ENCODE data around the gene COA8. TPM values are rescaled to one million over a fixed set of nuclear protein-coding genes. Genes with fewer than 3 reads are reported as not detected.

COA8 gene
- total and polyA plus RNA-seq, 4 donors, result 27.6 to 71.7 (median 38.8) TPM

DNA sequence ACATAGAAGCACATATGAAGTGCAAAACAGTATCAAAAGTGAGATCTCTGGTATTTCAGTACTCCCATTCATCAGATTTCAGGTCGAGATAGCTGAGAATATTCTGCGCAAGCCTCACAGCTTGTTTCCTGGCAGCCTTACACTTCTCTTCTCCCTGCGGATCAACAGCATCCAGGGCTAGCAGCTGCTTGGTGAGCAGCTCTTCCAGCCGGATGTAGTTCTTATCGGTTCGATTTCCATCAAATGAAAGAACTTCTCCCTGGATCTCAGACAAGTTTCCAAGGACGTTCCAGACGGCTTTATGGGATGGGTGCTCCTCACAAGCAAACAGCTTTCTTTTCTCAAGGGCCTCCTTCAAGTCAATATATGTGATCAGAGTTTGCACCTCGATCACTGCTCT, 3.0 kb upstream of the COA8 start:
- Histone ChIP-seq H3K4me1 (ENCODE audit: control insufficient read depth in 1 of 2, insufficient read depth in 2 of 2, low read length in 2 of 2) (no peaks in the 10 kb centered on the region), H3K36me3 (ENCODE audit: control insufficient read depth in 1 of 2, insufficient read depth in 2 of 2, low read length in 1 of 2) (no peaks in the 10 kb centered on the region), H3K9me3 (ENCODE audit: control insufficient read depth, low read length) (no peaks in the 10 kb centered on the region), H3K27me3 (ENCODE audit: control insufficient read depth in 1 of 2, insufficient read depth in 2 of 2, low read length in 1 of 2) (no peaks in the 10 kb centered on the region), H3K4me3 (ENCODE audit: low read length in 2 of 2) (no peak overlapping the region), H3K27ac (ENCODE audit: low read depth in 1 of 2, low read length in 2 of 2) (no peak overlapping the region)
- ATAC-seq (ENCODE audit: low FRiP score), result no peak
- DNase-seq, result peak in 1 of 2 donors; percentile 12
- intact Hi-C loops (cut with DNase I), result loop anchor here in 1 of 2 donors (2.0 kb wide), 1 partner anchor 67 kb away; no protein-coding TSS in a partner anchor
- 73 to 77% methylated on average over 9 of the region's 9 CpGs for WGBS, 2 donors

DNA sequence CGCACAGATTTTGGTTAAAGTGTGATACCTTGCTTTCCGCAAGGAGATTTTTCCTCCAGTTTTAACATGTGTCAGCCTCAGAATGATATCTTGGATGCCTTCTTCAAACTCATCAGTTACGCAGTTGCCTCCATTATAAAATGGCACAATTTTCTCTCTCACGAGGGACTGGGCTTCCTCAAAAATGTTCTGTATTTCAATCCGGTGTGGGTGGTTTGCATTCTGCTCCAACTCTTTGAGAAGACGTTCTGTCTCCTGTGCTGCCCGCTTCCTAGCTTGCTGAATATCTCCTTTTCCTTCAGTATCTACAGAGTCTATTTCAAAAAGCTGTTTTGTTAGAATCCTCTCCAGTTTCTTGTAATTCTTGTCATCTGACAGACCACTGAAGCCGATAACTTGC, 2.1 kb upstream of the COA8 start:
- no peak for ATAC-seq (ENCODE audit: low FRiP score)
- DNase-seq, result peak in 1 of 2 donors; percentile 16
- Histone ChIP-seq H3K27me3 (ENCODE audit: control insufficient read depth in 1 of 2, insufficient read depth in 2 of 2, low read length in 1 of 2) (no peaks in the 10 kb centered on the region), H3K9me3 (ENCODE audit: control insufficient read depth, low read length) (no peaks in the 10 kb centered on the region), H3K4me1 (ENCODE audit: control insufficient read depth in 1 of 2, insufficient read depth in 2 of 2, low read length in 2 of 2) (no peaks in the 10 kb centered on the region), H3K27ac (ENCODE audit: low read depth in 1 of 2, low read length in 2 of 2) (no peak overlapping the region), H3K4me3 (ENCODE audit: low read length in 2 of 2) (no peak overlapping the region), H3K36me3 (ENCODE audit: control insufficient read depth in 1 of 2, insufficient read depth in 2 of 2, low read length in 1 of 2) (no peaks in the 10 kb centered on the region)
- 74 to 75% methylated on average over 8 of the region's 8 CpGs for WGBS, 2 donors
- intact Hi-C loops (cut with DNase I), result loop anchor here in 1 of 2 donors (2.0 kb wide), 1 partner anchor 66 kb away; no protein-coding TSS in a partner anchor

DNA sequence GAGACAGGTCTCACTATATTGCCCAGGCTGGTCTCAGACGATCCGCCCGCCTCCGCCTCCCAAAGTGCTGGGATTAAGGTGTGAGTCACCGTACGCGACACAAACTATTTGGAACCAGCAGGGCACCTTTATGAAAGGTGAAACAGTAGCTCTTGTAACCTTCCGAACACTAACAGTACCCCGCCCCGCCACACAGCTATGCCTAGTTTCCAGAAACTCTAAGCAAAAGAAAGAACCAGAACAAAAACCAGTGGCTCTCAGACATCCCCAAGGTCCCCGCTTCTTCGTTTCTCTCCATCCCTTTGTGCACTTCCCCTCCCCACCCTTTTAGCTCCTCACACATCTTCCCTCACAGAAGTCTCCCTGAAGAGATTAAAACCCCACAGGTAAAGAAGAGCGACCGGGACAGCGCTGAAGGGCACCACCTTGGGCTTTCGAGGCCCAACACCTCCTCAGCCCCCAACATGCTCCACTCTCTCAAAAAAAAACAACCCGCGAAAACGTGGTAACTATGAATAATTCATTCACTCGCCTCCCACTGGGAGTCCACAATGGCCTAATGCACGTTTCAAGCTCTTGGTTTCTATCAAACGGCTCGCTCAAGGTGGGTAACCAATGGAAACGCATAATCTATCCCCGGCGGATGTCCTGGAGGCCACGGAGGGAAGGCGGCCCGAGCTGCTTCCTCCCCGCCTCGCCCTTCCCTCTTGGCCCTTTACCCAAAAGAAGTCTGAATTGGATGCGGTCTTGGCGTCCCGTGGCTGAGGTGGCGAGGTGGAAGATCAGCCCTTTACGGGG, 1.2 kb upstream of the COA8 start:
- peak overlapping the region in 1 of 2 donors; percentile 72 for H3K27ac ChIP-seq (ENCODE audit: low read depth in 1 of 2, low read length in 2 of 2)
- no peaks in the 10 kb centered on the region for H3K9me3 ChIP-seq (ENCODE audit: control insufficient read depth, low read length)
- H3K4me3 ChIP-seq (ENCODE audit: low read length in 2 of 2), result peak overlapping the region; percentile 83 to 90
- 5% methylated on average over 36 of the region's 36 CpGs for WGBS, 2 donors
- H3K27me3 ChIP-seq (ENCODE audit: control insufficient read depth in 1 of 2, insufficient read depth in 2 of 2, low read length in 1 of 2), result no peaks in the 10 kb centered on the region
- intact Hi-C loops (cut with DNase I), result loop anchor here in 1 of 2 donors (2.0 kb wide), 1 partner anchor 65 kb away; no protein-coding TSS in a partner anchor
- DNase-seq, result peak in 1 of 2 donors; percentile 59
- H3K36me3 ChIP-seq (ENCODE audit: control insufficient read depth in 1 of 2, insufficient read depth in 2 of 2, low read length in 1 of 2), result no peaks in the 10 kb centered on the region
- peak; percentile 63 for ATAC-seq (ENCODE audit: low FRiP score)
- no peaks in the 10 kb centered on the region for H3K4me1 ChIP-seq (ENCODE audit: control insufficient read depth in 1 of 2, insufficient read depth in 2 of 2, low read length in 2 of 2)

DNA sequence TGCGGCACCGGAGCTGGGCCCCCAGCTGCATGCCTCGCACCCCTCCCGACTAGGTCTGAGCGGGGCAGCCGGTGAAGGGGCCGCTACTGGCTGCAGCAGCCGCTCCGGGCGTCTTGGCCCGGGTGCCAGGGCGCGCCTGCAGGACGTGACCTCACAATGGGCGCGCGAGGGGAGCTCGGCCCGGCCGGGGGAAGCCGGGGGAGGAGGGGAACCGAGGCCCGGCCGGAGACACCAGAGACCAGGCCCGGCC, 656 bp upstream of the COA8 start:
- WGBS, 2 donors, result 0% methylated on average over 14 to 25 of the region's 25 CpGs
- Histone ChIP-seq H3K36me3 (ENCODE audit: control insufficient read depth in 1 of 2, insufficient read depth in 2 of 2, low read length in 1 of 2) (no peaks in the 10 kb centered on the region), H3K4me3 (ENCODE audit: low read length in 2 of 2) (peak overlapping the region; percentile 83 to 90), H3K27me3 (ENCODE audit: control insufficient read depth in 1 of 2, insufficient read depth in 2 of 2, low read length in 1 of 2) (no peaks in the 10 kb centered on the region), H3K9me3 (ENCODE audit: control insufficient read depth, low read length) (no peaks in the 10 kb centered on the region), H3K4me1 (ENCODE audit: control insufficient read depth in 1 of 2, insufficient read depth in 2 of 2, low read length in 2 of 2) (no peaks in the 10 kb centered on the region), H3K27ac (ENCODE audit: low read depth in 1 of 2, low read length in 2 of 2) (peak overlapping the region; percentile 71 to 72)
- intact Hi-C loops (cut with DNase I), result no loop called here
- DNase-seq (peak in 1 of 2 donors; percentile 86), ATAC-seq (ENCODE audit: low FRiP score) (peak; percentile 74)

DNA sequence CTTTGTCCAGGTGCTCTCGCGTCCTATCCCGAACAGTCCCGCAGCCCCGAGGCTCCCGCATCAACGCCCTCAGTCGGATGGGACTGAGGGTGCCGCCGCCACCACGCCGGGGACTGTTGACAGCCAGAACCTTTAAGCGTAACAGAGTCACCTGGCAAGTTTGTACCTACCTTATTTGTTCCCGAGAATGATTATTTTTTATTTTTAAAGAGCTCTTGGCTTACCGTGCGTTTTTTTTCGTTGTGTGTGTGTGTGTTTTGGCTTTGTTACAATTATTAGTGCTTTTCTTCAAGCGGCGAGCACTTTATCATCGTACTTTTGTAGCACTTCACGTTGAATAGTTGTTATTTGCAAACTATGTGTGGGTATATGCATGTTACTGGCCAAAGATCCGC, 463 bp downstream of the COA8 start:
- Histone ChIP-seq H3K4me1 (ENCODE audit: control insufficient read depth in 1 of 2, insufficient read depth in 2 of 2, low read length in 2 of 2) (no peaks in the 10 kb centered on the region), H3K4me3 (ENCODE audit: low read length in 2 of 2) (peak overlapping the region; percentile 83 to 90), H3K27me3 (ENCODE audit: control insufficient read depth in 1 of 2, insufficient read depth in 2 of 2, low read length in 1 of 2) (no peaks in the 10 kb centered on the region), H3K9me3 (ENCODE audit: control insufficient read depth, low read length) (no peaks in the 10 kb centered on the region), H3K36me3 (ENCODE audit: control insufficient read depth in 1 of 2, insufficient read depth in 2 of 2, low read length in 1 of 2) (no peaks in the 10 kb centered on the region), H3K27ac (ENCODE audit: low read depth in 1 of 2, low read length in 2 of 2) (no peak overlapping the region)
- no peak for ATAC-seq (ENCODE audit: low FRiP score)
- DNase-seq, result no peak
- intact Hi-C loops (cut with DNase I), result no loop called here
- WGBS, 2 donors, result 0 to 1% methylated on average over 22 of the region's 22 CpGs

DNA sequence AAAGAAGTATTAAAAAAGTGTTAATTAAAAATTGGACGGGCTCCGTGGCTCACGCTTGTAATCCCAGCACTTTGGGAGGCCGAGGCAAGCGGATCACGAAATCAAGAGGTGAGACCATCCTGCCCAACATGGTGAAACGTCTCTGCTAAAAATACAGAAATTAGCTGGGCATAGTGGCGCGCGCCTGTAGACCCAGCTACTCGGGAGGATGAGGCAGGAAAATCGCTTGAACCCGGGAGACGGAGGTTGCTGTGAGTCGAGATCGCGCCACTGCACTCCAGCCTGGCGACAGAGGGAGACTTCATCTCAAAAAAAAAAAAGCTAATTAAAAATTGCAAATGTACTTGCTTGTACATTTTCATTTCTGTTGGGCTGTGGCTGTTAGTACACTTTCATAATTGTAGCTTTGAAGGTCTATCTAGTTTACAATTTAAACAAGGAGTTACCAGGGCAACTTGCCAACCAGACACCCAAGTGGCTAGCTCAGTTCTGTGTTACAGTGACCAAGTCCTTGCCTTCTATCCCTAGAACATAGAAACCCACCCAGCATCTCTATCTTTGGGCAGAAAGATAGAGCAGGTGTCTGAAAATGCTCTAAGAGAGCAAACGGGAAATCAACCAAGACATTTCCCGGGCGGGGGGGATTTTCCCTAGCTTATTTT, 1.2 kb downstream of the COA8 start:
- ATAC-seq (ENCODE audit: low FRiP score) (no peak), DNase-seq (peak in 1 of 2 donors; percentile 33)
- no peaks in the 10 kb centered on the region for H3K27me3 ChIP-seq (ENCODE audit: control insufficient read depth in 1 of 2, insufficient read depth in 2 of 2, low read length in 1 of 2)
- H3K9me3 ChIP-seq (ENCODE audit: control insufficient read depth, low read length), result no peaks in the 10 kb centered on the region
- intact Hi-C loops (cut with DNase I), result no loop called here
- 65 to 66% methylated on average over 21 of the region's 21 CpGs for WGBS, 2 donors
- H3K27ac ChIP-seq (ENCODE audit: low read depth in 1 of 2, low read length in 2 of 2), result no peak overlapping the region
- peak overlapping the region in 1 of 2 donors; percentile 90 for H3K4me3 ChIP-seq (ENCODE audit: low read length in 2 of 2)
- no peaks in the 10 kb centered on the region for H3K4me1 ChIP-seq (ENCODE audit: control insufficient read depth in 1 of 2, insufficient read depth in 2 of 2, low read length in 2 of 2)
- H3K36me3 ChIP-seq (ENCODE audit: control insufficient read depth in 1 of 2, insufficient read depth in 2 of 2, low read length in 1 of 2), result no peaks in the 10 kb centered on the region

DNA sequence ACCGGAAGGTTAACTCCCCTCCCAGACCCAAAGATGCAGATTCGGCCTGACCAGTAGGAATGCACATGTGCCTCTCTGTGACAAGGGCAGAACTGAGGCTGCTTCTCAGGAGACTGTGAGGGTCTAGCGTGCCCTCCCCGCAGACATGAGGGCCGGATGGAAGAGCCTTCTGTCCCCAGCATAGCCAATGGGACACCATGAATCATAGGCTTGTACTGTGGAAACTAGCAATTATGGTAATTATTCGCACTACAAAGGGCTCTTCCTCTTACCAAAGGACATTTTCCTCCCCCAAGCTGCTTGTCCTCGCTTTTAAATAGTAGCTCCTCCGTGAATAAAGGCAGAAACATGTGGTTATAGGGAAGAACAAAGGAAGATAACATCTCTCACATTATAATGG, 6.2 kb downstream of the COA8 start:
- Histone ChIP-seq H3K4me3 (ENCODE audit: low read length in 2 of 2) (no peak overlapping the region), H3K27ac (ENCODE audit: low read depth in 1 of 2, low read length in 2 of 2) (no peak overlapping the region), H3K27me3 (ENCODE audit: control insufficient read depth in 1 of 2, insufficient read depth in 2 of 2, low read length in 1 of 2) (no peaks in the 10 kb centered on the region), H3K36me3 (ENCODE audit: control insufficient read depth in 1 of 2, insufficient read depth in 2 of 2, low read length in 1 of 2) (no peaks in the 10 kb centered on the region), H3K9me3 (ENCODE audit: control insufficient read depth, low read length) (no peaks in the 10 kb centered on the region), H3K4me1 (ENCODE audit: control insufficient read depth in 1 of 2, insufficient read depth in 2 of 2, low read length in 2 of 2) (no peaks in the 10 kb centered on the region)
- WGBS, 2 donors, result 77 to 85% methylated on average over 8 of the region's 8 CpGs
- ATAC-seq (ENCODE audit: low FRiP score) (no peak), DNase-seq (peak in 1 of 2 donors; percentile 20)
- intact Hi-C loops (cut with DNase I), result no loop called here

DNA sequence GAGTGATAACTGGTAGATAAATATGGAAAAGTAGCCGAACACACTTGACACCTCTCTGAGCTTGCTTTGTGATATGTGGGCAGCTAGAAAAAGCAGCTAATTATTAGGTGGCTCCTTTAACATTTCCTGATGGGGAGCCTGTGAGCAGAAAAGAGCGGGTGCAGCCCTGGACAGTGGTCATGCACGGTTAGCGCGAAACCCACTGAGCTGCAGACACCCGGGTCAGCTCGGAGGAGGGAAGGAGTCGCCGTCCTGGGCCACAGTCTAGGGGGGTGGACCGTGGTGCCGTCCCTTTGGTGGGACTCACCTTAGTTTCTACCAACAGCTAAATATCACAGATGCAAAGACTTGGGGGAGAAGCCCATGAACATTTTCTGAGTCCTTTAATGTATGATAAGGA, 6.6 kb downstream of the COA8 start:
- WGBS, 2 donors, result 78 to 79% methylated on average over 11 of the region's 11 CpGs
- intact Hi-C loops (cut with DNase I), result no loop called here
- H3K36me3 ChIP-seq (ENCODE audit: control insufficient read depth in 1 of 2, insufficient read depth in 2 of 2, low read length in 1 of 2), result no peaks in the 10 kb centered on the region
- H3K4me1 ChIP-seq (ENCODE audit: control insufficient read depth in 1 of 2, insufficient read depth in 2 of 2, low read length in 2 of 2), result no peaks in the 10 kb centered on the region
- H3K27me3 ChIP-seq (ENCODE audit: control insufficient read depth in 1 of 2, insufficient read depth in 2 of 2, low read length in 1 of 2), result no peaks in the 10 kb centered on the region
- H3K4me3 ChIP-seq (ENCODE audit: low read length in 2 of 2), result no peak overlapping the region
- no peak overlapping the region for H3K27ac ChIP-seq (ENCODE audit: low read depth in 1 of 2, low read length in 2 of 2)
- ATAC-seq (ENCODE audit: low FRiP score) (no peak), DNase-seq (peak in 1 of 2 donors; percentile 46)
- no peaks in the 10 kb centered on the region for H3K9me3 ChIP-seq (ENCODE audit: control insufficient read depth, low read length)

DNA sequence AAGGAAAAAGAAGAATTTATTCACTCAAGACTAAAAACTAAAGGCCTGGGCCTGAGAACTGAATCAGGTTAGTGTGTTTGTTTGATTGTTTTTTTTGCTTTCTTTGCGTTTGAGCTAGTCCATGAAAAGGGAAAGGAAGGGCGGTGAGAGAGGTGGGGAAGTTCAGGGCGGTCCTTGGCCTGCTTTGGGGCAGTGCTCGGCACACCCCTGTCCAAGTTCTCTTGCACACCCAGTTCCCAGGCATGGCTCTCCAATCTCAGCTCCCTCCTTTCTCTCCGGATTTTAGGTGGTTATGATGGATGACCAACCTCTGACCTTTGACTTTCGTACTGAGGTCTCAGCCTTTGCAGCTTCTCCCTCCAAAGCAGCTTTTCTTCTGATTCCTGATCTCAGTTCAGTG, 11.3 kb downstream of the COA8 start:
- intact Hi-C loops (cut with DNase I), result no loop called here
- no peaks in the 10 kb centered on the region for H3K4me1 ChIP-seq (ENCODE audit: control insufficient read depth in 1 of 2, insufficient read depth in 2 of 2, low read length in 2 of 2)
- no peak overlapping the region for H3K4me3 ChIP-seq (ENCODE audit: low read length in 2 of 2)
- H3K9me3 ChIP-seq (ENCODE audit: control insufficient read depth, low read length), result no peaks in the 10 kb centered on the region
- ATAC-seq (ENCODE audit: low FRiP score) (no peak), DNase-seq (no peak)
- no peaks in the 10 kb centered on the region for H3K27me3 ChIP-seq (ENCODE audit: control insufficient read depth in 1 of 2, insufficient read depth in 2 of 2, low read length in 1 of 2)
- H3K27ac ChIP-seq (ENCODE audit: low read depth in 1 of 2, low read length in 2 of 2), result no peak overlapping the region
- peaks cover 0 to 2% of the 10 kb centered on the region in 2 donors for H3K36me3 ChIP-seq (ENCODE audit: control insufficient read depth in 1 of 2, insufficient read depth in 2 of 2, low read length in 1 of 2)
- WGBS, 2 donors, result 66 to 71% methylated on average over 6 of the region's 6 CpGs

Measured in aorta (tissue), 5 donors.